HCT116 (cell line): ENCODE measurements around the gene RHBDF2. TPM values are rescaled to one million over a fixed set of nuclear protein-coding genes. Genes with fewer than 3 reads are reported as not detected.

ENCODE experiments used
- ATAC-seq: fragments of 200-7000 bp; cut with Tn5 transposase; 2 replicates; pipeline ENCODE4 v1.9.1; 2020; ENCODE audit warnings: mild to moderate bottlenecking, moderate library complexity
- BruUV-seq: library from RNA; stranded (reverse); fragments of 400-500 nt; replicated peaks from 2 replicates; lab custom pipeline; 2021; lab: Mats Ljungman, UMichigan
- CTCF ChIA-PET: fragments of 300-600 bp; sonication (Branson Sonifier 250); formaldehyde crosslinking; loops from one replicate; lab custom pipeline; 2021; ENCODE audit warnings: antibody characterized with exemption; lab: Charles Lee
- POLR2A ChIA-PET: fragments of 300-600, 350-600 bp; sonication (Branson Sonifier 250); formaldehyde crosslinking; loops from one replicate; lab custom pipeline; 2021; ENCODE audit warnings: antibody characterized with exemption; lab: Charles Lee
- RAD21 ChIA-PET, 2 experiments: fragments of 300-600 bp; sonication (Branson Sonifier 250); formaldehyde crosslinking; loops; one replicate each; lab custom pipeline; 2023; ENCODE audit warnings: low total read pairs in 2 of 2; ENCODE audit not compliant: uncharacterized antibody in 2 of 2, unreplicated experiment in 2 of 2, low non-redundant PET in 1 of 2; lab: Charles Lee
- DNase-seq: peaks from one replicate; pipeline ENCODE4 v3.0.0-alpha.2; 2010; ENCODE audit warnings: low read depth, low spot score
- H2AFZ ChIP-seq: fragments of 200-600 bp; shearing (Covaris generic), sonication (generic); 2 replicates; pipeline ENCODE4 v1.6.1; 2017; ENCODE audit warnings: low read depth, mixed run types, mixed read lengths, antibody characterized with exemption, low read length; ENCODE audit not compliant: poor library complexity, severe bottlenecking
- H3K27ac ChIP-seq: 2 replicates; pipeline ENCODE4 v1.5.1; 2012; ENCODE audit warnings: low read depth, low read length
- H3K27me3 ChIP-seq: fragments of 200-600 bp; sonication (generic); 2 replicates; pipeline ENCODE4 v1.6.1; 2016; ENCODE audit warnings: mixed run types, low read length, mixed read lengths; ENCODE audit not compliant: insufficient read depth
- H3K36me3 ChIP-seq, 2 experiments: fragments of 200-500 bp in 1 of 2; fragments of 200-600 bp in 1 of 2; sonication (Bioruptor generic) in 1 of 2; sonication (generic) in 1 of 2; 2 replicates each; pipeline versions ENCODE4 v1.5.1 to v1.6.1; 2014 to 2016; ENCODE audit warnings: low read length in 2 of 2, inconsistent platforms in 1 of 2, mixed read lengths in 1 of 2, mixed run types in 1 of 2; ENCODE audit not compliant: insufficient read depth in 2 of 2, control insufficient read depth in 1 of 2
- H3K4me1 ChIP-seq, 2 experiments: fragments of 200-600 bp in 1 of 2; sonication (generic) in 1 of 2; 2 replicates each; pipeline versions ENCODE4 v1.5.1 to v1.6.1; 2012 to 2017; ENCODE audit warnings: low read length in 2 of 2, inconsistent platforms in 1 of 2, mild to moderate bottlenecking in 1 of 2, mixed read lengths in 1 of 2, mixed run types in 1 of 2, moderate library complexity in 1 of 2; ENCODE audit not compliant: insufficient read depth in 2 of 2, control insufficient read depth in 1 of 2
- H3K4me2 ChIP-seq: fragments of 200-600 bp; sonication (generic); 2 replicates; pipeline ENCODE4 v1.6.1; 2017; ENCODE audit warnings: mixed run types, low read length, mixed read lengths
- H3K4me3 ChIP-seq, 2 experiments: fragments of 200-600 bp in 1 of 2; sonication (generic) in 1 of 2; replicated peaks in 1 of 2; 2 replicates each; pipeline ENCODE4 v1.5.1; 2011 to 2016; ENCODE audit warnings: low read length in 2 of 2, control low read depth in 1 of 2, low read depth in 1 of 2, mild to moderate bottlenecking in 1 of 2, mixed read lengths in 1 of 2, mixed run types in 1 of 2
- H3K79me2 ChIP-seq: fragments of 200-600 bp; sonication (generic); 2 replicates; pipeline ENCODE4 v1.6.1; 2017; ENCODE audit warnings: mild to moderate bottlenecking, mixed run types, low read length, moderate library complexity, mixed read lengths; ENCODE audit not compliant: insufficient read depth
- H3K9ac ChIP-seq: fragments of 200-600 bp; sonication (generic); 2 replicates; pipeline ENCODE4 v1.6.1; 2016; ENCODE audit warnings: low read length, mixed read lengths
- H3K9me2 ChIP-seq: fragments of 200-600 bp; sonication (generic), shearing (Covaris generic); 2 replicates; pipeline ENCODE4 v1.6.1; 2017; ENCODE audit warnings: mixed run types, mild to moderate bottlenecking, moderate library complexity; ENCODE audit not compliant: insufficient read depth
- H3K9me3 ChIP-seq, 2 experiments: fragments of 200-500 bp in 1 of 2; fragments of 200-600 bp in 1 of 2; sonication (Bioruptor generic) in 1 of 2; sonication (generic) in 1 of 2; 2 replicates each; pipeline ENCODE4 v1.6.1; 2014 to 2017; ENCODE audit warnings: low read length in 2 of 2, mixed read lengths in 2 of 2, inconsistent platforms in 1 of 2, low read depth in 1 of 2, mild to moderate bottlenecking in 1 of 2, mixed run types in 1 of 2, moderate library complexity in 1 of 2; ENCODE audit not compliant: control insufficient read depth in 1 of 2, insufficient read depth in 1 of 2
- H4K20me1 ChIP-seq: fragments of 200-600 bp; sonication (generic), shearing (Covaris generic); 2 replicates; pipeline ENCODE4 v1.6.1; 2017; ENCODE audit warnings: mixed run types, mild to moderate bottlenecking, moderate library complexity; ENCODE audit not compliant: insufficient read depth
- CEBPB ChIP-seq: IDR thresholded peaks from 2 replicates; pipeline ENCODE4 v1.6.1; 2012; ENCODE audit warnings: low read depth
- EGR1 ChIP-seq: IDR thresholded peaks from 2 replicates; pipeline ENCODE4 v1.6.1; 2012; ENCODE audit warnings: low read depth
- ELF1 ChIP-seq: IDR thresholded peaks from 2 replicates; pipeline ENCODE4 v1.6.1; 2012; ENCODE audit warnings: low read depth, borderline replicate concordance
- EZH2 ChIP-seq: fragments of 200-600 bp; sonication (generic); IDR thresholded peaks from 2 replicates; pipeline ENCODE4 v1.6.1; 2017; ENCODE audit warnings: antibody characterized with exemption, mixed run types
- EZH2phosphoT487 ChIP-seq: fragments of 200-600 bp; IDR thresholded peaks from 2 replicates; pipeline ENCODE4 v1.6.1; 2018; ENCODE audit warnings: antibody characterized with exemption, borderline replicate concordance
- FOSL1 ChIP-seq: IDR thresholded peaks from 2 replicates; pipeline ENCODE4 v1.6.1; 2012; ENCODE audit warnings: low read depth
- POLR2AphosphoS5 ChIP-seq: IDR thresholded peaks from 2 replicates; pipeline ENCODE4 v1.6.1; 2011; ENCODE audit warnings: mild to moderate bottlenecking, low read depth, low read length, moderate library complexity
- RAD21 ChIP-seq: IDR thresholded peaks from 2 replicates; pipeline ENCODE4 v1.6.1; 2012; ENCODE audit warnings: low read depth, mild to moderate bottlenecking
- SP1 ChIP-seq: IDR thresholded peaks from 2 replicates; pipeline ENCODE4 v1.6.1; 2012; ENCODE audit warnings: low read depth
- TCF7L2 ChIP-seq: IDR thresholded peaks from 2 replicates; pipeline ENCODE4 v1.7.0; 2011; ENCODE audit warnings: borderline replicate concordance, inconsistent platforms; ENCODE audit not compliant: insufficient read depth, insufficient read length; ENCODE audit errors: extremely low read depth
- ZFX ChIP-seq: fragments of 450-650 bp; IDR thresholded peaks from 2 replicates; pipeline ENCODE4 v1.6.1; 2017
- ZNF274 ChIP-seq: fragments of 200-500 bp; sonication (Bioruptor generic); IDR thresholded peaks from 2 replicates; pipeline ENCODE4 v1.6.1; 2014; ENCODE audit warnings: mild to moderate bottlenecking, low read depth, low read length, inconsistent platforms
- intact Hi-C: fragments of 100-400 bp; cut with micrococcal nuclease; formaldehyde crosslinking; loops from 2 replicates; pipeline ENCODE4 v1.10.0; 2022
- total RNA-seq: library from RNA; stranded (reverse); gene quantifications from one replicate; pipeline ENCODE4 v1.2.1, GENCODE V29; 2021; ENCODE audit not compliant: unreplicated experiment
- TF ChIP-seq, protein P1 (sequence below): IDR thresholded peaks from 2 replicates; pipeline ENCODE4 v1.6.1; 2012; ENCODE audit warnings: low read depth

Gene RHBDF2
- total RNA-seq, 1 experiment from 2014 or later: 61.1 TPM

GRCh38 chr17:76479515-76480060, 21.6 kb downstream of the RHBDF2 start (continued):
- no peak for TF ChIP-seq TCF7L2
- no peak for TF ChIP-seq ZNF274
- TF ChIP-seq ZFX: no peak
- no peak for TF ChIP-seq EGR1
- no peak for TF ChIP-seq EZH2phosphoT487

DNA sequence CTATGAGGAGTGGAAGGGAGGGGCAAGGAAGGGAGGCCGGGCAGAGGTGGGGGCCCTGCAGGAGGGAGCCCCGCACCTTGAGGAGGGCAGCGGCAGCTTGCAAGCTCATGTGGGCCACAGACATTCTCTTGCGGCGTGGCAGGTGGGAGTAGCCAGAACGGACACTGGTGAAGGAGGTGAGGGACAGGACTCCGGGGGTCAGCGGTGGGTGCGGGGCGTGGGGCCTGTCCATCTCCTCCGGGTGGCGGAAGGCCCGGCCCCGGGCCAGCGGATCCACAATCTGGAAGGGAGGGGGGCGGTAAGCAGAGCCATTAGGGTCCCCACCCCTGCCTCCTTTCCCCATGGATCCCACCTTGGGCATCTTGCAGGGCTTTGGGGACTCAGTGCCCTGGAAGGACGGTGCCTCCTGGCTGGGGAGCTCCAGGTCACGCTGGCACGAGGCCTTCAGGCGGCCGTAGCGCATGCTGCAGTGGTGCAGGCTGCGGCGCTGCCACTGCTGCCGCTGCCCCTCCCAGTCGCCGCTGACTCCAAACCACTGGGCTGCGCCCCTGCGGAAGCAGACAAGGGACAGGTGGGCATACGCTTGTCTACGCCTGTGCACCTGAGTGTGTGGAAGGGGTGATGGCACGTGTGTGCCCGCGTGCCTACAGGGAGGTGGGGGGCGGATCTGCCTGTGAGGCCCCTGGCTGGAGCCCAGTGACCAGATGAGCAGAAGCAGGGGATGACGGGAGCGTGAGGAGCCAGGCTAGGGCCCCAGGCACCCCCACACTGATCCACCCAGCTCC, 22.3 kb downstream of the RHBDF2 start:
- H3K27ac ChIP-seq: no peak overlapping the region
- DNase-seq (no peak), ATAC-seq (no peak)
- POLR2A ChIA-PET: no interaction called here
- no peak overlapping the region for H3K4me3 ChIP-seq
- H3K27me3 ChIP-seq: no peaks in the 10 kb centered on the region
- H3K9me3 ChIP-seq: no peaks in the 10 kb centered on the region
- no peak overlapping the region for H3K4me2 ChIP-seq
- no TSS peak for BruUV-seq
- CTCF ChIA-PET: no interaction called here
- no peak overlapping the region for H2AFZ ChIP-seq
- RAD21 ChIA-PET: no interaction called here
- no peaks in the 10 kb centered on the region for H4K20me1 ChIP-seq
- peaks cover 9 to 13% of the 10 kb centered on the region in 2 experiments; a peak in 2 of 4 replicates for H3K36me3 ChIP-seq
- no peak for TF ChIP-seq RAD21
- no peak for TF ChIP-seq ELF1
- no peak for TF ChIP-seq CEBPB
- TF ChIP-seq FOSL1: no peak
- TF ChIP-seq, protein P1, sequence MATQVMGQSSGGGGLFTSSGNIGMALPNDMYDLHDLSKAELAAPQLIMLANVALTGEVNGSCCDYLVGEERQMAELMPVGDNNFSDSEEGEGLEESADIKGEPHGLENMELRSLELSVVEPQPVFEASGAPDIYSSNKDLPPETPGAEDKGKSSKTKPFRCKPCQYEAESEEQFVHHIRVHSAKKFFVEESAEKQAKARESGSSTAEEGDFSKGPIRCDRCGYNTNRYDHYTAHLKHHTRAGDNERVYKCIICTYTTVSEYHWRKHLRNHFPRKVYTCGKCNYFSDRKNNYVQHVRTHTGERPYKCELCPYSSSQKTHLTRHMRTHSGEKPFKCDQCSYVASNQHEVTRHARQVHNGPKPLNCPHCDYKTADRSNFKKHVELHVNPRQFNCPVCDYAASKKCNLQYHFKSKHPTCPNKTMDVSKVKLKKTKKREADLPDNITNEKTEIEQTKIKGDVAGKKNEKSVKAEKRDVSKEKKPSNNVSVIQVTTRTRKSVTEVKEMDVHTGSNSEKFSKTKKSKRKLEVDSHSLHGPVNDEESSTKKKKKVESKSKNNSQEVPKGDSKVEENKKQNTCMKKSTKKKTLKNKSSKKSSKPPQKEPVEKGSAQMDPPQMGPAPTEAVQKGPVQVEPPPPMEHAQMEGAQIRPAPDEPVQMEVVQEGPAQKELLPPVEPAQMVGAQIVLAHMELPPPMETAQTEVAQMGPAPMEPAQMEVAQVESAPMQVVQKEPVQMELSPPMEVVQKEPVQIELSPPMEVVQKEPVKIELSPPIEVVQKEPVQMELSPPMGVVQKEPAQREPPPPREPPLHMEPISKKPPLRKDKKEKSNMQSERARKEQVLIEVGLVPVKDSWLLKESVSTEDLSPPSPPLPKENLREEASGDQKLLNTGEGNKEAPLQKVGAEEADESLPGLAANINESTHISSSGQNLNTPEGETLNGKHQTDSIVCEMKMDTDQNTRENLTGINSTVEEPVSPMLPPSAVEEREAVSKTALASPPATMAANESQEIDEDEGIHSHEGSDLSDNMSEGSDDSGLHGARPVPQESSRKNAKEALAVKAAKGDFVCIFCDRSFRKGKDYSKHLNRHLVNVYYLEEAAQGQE: no peak
- no peak for TF ChIP-seq POLR2AphosphoS5
- TF ChIP-seq TCF7L2: no peak
- no peak for TF ChIP-seq ZNF274
- no peak for TF ChIP-seq EZH2
- TF ChIP-seq SP1: no peak
- intact Hi-C loops: no loop called here
- peaks cover 0 to 7% of the 10 kb centered on the region in 2 experiments; a peak in 3 of 4 replicates for H3K4me1 ChIP-seq
- H3K9ac ChIP-seq: no peak overlapping the region
- no peaks in the 10 kb centered on the region for H3K79me2 ChIP-seq
- no peaks in the 10 kb centered on the region for H3K9me2 ChIP-seq
